NCI-H226 (cell line): ENCODE data around the gene ICA1L.
"Not testable (repeated sequence)": the region's sequence is repeated elsewhere in the genome, so short reads cannot be mapped to it uniquely, and the experiment has no call there.

Experiments used
- DNase-seq: peaks from one replicate; pipeline ENCODE4 v3.0.0-alpha.2; 2015

The ICA1L gene

DNA sequence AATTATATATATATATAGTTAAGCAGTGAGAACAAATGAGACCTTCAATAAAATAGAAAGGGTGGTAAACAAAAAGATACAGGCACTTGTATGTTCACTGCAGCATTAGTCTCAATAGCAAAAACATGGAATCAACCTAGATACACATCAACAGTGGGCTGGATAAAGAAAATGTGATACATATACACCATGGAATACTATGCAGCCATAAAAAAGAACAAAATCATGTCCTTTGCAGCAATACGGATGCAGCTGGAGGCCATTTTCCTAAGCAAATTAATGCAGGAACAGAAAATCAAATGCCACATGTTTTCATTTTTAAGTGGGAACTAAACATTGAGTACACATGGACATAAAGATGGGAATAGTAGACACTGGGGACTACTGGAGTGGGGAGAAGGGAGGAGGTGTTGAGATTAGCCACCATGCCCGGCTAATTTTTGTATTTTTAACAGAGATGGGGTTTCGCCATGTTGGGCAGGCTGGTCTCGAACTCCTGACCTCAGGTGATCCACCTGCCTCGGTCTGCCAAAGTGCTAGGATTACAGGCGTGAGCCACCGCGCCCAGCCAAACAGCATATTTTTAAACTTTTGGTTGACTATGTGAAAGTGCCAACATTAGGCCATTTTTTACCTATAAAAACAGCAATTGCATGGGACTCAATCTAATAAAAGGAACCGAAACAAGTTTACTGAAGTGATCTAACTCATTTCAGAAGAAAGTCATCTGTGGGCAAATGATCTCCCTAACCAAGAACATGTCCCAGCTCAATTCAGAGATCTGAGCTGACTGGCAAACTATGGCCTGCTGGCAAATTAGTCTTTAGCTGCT lies 23.7 kb downstream of the ICA1L start:
- DNase-seq: no peak

DNA sequence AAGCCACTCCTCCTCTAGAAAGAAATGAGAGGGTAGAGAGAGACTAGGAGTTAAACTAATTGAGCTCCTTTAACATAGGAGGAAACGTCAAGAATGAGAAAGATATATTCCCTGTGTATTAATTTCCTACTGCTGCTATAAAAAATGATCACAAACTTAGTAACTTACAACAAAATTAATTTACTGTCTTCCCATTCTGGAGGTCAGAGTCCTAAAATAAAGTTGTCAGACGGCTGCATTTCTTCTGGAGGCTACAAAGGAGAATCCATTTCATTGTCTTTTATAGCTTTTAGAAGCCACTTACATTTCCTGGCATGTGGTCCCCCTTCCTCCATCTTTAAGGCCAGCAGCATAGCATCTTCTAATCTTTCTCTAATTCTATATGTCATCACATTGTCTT lies 26.9 kb downstream of the ICA1L start:
- no peak for DNase-seq

DNA sequence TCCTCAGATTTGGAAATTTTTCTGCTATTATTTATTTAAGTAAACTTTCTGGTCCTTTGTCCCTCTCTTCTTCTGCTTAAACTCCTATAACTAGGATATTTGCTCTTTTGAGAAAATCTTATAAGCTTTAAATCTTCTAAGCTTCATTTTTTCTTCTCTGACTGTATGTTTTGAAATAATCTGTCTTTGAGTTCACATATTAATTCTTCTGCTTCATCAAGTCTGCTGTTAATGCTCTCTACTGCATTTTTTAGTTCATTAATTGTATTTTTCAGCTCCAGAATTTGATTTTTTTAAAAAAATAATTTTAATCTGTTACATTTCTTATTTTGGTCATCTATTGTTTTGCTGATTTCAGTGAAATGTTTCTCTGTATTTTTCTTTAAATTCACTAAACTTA lies 28.9 kb downstream of the ICA1L start:
- no peak for DNase-seq

DNA sequence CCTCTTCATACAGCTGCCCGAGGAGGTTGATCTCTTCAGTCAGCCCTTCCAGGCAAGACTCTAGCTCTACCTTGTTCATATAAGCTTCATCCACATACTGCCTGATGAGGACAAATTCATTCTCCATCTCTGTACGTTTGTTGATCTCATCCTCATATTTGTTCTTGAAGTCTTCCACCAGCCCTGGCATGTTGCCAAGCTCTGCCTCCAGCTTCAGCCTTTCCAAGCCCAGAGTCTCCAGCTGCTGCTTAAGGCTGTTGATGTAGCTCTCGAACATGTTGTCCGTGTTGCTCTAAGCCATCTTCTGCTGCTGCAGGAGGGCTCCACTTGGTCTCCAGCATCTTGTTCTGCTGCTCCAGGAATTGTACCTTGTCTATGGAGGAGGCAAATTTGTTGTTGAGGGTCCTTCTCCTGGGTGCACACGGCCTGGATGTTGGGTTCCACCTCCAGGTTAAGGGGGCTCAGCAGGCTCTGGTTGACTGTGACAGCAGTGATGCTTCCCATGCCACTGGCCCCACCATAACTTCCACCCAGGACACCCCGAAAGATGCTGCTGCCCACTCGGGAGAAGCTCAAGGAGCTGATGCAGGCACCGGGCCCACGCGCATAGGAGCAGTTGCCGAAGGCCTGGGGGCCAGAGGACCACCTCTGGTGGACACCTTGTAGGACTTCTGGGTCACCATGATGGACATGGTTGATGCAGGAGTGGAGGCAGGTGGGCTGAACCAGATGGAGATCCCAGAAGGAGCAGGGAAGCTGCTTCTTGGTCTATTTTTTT lies 30.3 kb downstream of the ICA1L start:
- no peak for DNase-seq

DNA sequence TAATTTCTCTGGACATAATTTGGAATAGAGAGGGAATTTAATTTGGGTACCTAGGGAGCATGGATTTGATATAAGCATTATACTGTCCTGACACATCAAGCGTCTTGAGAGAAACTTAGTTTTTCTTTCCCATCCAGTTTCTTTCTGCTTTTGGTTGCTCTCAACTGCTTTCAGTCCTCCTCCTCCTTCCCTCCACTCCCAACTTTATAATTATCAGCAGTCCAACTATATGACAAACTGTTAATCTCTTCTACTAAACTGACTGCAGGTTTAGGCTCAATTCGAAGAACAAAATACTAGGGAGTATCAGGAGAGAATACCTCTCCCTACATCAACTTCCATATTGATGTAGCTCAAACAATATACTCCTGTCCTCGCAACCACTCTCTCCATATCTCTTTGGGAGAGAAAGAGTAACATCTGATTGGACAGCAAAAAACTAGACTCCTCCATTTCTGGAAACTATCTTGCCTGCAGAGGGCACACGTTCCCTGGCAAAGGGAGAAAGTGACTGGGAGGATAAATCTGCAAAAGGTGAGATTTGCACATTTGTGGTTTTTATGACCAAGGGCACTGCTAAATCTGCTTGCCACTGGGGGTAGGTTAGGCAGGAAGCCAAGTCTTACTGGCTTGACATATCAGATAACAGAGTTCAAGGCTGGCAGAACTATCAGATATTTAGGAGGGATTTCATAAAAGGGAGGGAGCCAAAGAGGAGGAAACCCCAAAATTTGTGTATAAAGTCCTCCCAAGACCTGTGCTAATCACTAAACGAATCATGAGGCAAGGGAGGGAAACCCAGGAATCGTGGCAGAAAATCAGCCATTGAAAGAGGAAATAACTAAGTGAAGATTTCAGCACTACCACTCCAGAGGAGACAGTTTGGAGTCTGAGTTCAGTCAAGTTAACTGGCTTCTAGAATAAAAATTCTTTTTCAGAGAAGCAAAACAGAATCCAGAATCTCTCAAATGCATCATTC lies 40.0 kb downstream of the ICA1L start:
- peak; percentile 37 for DNase-seq

DNA sequence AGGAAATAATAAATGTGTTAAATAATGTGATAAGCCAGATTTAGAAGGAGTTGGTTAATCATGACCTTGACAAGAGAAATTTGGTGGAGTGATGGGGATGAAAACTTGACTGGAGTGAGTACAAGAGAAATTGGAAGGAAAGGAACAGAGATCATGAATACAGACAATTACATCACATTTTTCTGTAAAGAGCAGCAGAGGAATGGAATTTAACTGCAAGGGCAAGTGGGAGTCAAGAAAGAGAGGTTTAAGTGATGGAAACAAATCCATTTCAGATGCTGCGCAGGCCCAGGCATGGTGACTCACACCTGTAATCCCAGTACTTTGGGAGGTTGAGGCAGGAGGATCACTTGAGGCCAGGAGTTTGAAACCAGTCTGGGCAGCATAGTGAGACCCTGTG lies 46.7 kb downstream of the ICA1L start:
- peak; percentile 20 for DNase-seq

DNA sequence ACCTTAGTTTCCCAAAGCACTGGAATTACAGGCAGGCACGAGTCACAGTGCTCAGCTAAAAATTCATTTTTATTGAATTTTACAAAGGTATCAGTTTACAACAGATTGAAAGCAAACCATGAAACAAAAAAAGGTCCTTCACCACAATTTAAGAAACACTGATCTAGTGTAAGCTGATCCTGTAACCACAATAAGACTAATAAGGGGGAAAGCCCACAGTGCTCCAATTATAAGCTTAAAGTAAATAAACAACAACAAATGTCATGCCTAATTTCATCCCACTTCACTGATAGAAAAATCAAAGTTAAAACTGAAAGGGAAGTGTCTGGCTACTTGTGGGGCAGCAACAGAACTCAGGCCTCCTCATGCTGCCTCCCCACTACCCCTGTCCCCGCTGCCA lies 49.2 kb downstream of the ICA1L start:
- no peak for DNase-seq

DNA sequence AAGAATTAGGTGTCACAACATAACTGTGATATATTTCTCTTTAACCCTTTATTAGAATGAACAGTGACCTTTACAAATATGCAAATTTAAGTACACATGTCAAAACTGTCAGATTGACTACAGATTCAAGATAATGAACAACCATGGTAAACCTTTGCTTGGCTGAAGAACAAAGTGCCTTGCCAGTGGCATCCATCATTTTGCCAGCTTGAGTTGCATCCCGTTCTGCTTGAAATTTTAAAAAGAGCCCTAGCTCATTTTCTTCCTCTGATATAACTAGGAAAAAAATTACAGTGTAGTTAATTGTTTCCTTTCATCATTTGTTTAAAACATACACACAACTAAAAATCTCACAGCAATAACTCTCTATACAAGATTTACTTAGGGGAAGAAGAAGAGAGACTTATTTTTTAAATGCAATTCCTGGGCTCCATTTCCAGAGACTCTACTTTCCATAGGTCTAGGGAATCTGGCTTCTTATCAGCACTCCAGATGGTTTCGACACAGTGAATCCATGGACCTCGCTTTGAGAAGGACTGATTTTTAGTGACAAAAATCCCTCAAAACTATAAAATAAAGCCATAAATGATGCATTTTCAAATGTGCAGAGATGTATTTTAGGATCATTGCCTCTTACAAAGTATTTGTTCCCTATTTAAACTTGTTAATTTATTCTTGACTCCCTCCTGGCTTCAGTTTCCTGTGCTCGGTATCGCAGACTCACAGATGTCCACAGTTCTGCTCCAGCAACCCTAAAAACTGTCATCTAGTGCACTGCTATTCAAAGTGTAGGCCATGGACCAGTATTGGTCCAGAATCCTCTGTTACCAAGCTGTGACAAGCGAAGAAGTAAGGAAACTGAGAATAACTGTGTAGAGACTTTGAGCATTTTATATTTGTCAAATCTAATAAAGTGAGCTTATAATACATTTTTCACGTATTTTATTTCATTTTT lies 50.1 kb downstream of the ICA1L start:
- no peak for DNase-seq

DNA sequence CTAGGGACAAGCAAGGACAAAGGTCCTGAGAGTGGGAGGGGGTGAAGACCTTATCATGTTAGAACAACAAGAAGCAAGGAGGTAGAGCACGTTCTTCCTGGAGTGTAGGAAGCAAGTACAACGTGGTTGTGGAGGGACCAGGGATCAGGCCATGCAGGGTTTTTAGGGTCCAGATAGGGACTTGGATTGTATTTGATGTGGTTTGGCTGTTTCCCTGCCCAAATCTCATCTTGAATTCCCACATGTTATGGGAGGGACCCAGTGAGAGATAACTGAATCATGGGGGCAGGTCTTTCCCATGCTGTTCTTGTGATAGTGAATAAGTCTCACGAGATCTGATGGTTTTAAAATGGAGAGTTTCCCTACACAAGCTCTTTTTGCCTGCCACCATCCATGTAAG lies 53.2 kb downstream of the ICA1L start:
- DNase-seq: no peak

DNA sequence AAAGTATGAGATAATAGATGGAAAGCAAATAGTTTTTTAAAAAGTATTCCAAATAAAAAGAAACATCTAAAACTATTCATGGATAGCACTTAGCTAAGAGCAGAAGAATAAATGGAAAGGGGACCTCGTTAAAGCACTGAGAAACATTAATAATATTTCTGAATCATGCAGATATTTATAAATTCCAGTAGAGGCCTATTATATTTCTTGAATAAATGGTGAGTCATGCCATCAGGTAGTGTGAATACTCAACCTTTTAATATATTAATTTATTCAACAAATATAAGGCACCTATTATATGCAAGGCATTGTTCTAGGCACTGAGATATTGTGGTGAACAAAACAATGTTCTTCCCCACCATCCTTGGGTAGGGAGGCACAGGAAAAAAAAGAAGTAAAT lies 53.8 kb downstream of the ICA1L start:
- no peak for DNase-seq

DNA sequence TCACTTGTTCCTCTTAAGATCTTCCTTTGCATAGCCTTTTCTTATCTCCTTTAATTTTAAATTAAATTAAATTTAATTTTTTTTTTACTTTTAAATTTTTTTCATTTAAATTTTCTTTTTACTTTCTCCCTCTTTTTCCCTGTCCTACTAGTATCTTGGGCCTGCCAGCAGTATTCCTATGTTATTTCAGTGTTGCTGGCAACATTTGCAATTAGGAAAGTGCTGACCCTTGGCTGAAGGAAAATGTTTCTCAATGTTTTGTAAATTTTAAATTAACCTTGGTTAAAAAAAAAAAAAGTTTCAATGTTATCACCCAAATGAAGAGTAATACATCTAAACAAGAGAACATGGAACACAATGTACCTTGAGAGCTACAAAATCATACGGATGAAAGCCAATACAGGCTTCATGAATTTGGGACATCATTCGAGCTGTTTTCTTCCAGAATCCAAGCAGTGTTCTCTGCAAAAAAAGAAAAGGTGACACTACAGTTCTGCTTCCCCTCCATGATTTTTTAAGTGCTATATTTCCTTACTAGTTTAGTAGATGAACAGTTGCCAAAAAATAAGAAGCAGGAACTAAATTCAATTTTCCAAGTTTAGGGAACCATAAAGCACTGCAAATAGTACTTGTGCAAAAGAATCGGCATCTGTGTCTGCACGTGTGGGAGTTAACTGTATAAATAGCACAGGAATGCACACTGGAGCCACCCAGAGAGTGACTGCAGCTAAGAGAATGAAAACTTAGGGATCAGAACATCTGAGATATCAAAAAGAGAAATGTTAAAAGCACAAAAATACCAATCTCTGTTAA lies 55.8 kb downstream of the ICA1L start:
- DNase-seq: no peak

DNA sequence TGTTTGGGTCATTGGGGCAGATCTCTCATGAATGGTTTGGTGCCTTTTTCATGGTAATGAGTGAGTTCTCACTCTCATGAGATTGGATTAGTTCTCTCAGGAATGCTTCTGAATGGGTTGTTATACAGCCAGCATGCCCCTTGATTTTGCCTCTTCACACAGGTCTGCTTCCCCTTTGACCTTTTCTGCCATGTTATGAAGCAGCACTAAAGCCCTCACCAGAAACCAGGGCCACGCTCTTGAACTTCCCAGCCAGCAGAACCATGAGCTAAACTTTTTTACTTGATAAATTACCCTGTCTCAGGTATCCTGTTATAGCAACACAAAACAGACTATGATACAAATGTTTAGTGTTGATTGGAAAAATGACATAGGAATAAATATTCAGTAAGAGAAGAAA lies 57.3 kb downstream of the ICA1L start:
- no peak for DNase-seq

DNA sequence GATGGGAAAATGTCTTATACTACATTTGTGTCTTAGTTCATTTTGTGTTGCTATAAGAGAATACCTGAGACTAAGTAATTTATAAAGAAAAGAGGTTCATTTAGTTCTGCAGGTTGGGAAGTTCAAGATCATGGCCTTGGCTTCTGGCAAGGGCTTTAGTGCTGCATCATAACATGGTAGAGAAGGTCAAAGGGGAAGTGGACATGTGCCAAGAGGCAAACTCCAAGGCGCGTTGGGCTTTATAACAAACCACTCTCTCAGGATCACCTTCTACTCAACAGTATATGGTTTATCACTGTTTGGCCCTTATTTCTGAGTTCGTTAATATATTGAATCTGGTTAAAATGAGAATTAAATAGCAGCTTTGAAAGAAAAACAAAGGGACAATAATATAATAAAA lies 58.2 kb downstream of the ICA1L start:
- no peak for DNase-seq

DNA sequence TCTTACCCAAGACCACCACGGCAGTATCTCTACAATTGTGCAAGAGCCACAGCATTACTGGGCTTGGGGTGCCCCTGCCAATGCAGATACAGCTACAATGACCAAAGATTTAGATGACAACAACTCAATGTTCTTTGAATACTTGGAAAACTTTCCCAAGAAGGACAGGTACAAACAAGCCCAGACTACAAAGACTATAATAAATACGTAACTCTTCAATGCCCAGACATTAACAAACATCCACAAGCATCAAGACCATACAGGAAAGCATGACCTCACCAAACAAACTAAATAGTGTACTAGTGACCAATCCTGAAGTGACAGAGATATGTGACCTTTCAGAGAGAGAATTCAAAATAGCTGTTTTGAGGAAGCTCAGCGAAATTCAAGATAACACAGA lies 62.8 kb downstream of the ICA1L start:
- DNase-seq: no peak

DNA sequence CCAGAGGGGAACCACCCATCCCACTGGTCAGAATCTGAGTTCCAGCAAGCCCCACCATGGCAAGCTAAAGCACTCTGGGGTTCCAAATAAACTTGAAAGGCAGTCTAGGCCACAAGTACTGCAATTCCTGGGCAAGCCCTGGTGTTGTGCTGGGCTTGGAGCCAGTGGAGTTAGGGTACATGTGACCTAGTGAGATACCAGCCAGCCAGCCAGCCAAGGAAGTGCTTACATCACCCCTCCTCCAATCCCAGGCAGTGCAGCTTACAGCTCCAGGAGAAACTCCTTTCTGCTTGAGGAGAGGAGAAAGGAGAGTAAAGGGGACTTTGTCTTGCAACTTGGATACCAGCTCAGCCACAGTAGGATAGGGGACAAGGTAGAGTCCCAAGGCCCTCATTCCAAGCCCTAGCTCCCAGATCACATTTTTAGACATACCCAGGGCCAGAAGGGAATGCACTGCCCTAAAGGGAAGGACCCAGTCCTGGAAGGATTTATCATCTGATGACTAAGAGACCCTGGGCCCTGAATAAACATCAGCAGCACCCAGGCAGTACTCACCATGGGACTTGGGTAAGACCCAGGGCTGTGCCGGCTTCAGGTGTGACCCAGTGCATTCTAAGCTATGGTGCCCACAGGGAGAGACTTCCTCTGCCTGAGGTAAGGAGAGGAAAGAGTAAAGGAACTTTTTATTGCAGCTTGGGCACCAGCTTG lies 64.0 kb downstream of the ICA1L start:
- DNase-seq: peak; percentile 75

DNA sequence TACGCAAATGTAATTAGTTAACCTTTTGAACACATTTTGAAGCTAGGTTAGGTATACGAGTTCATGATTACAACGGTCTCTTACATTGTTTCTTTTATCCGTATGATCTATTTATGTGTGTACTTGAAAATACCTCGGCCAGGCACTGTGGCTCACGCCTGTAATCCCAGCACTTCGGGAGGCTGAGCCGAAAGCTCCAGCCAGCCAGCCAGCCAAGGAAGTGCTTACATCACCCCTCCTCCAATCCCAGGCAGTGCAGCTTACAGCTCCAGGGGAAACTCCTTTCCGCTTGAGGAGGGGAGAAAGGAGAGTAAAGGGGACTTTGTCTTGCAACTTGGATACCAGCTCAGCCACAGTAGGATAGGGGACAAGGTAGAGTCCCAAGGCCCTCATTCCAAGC lies 65.7 kb downstream of the ICA1L start:
- not testable (repeated sequence) for DNase-seq

DNA sequence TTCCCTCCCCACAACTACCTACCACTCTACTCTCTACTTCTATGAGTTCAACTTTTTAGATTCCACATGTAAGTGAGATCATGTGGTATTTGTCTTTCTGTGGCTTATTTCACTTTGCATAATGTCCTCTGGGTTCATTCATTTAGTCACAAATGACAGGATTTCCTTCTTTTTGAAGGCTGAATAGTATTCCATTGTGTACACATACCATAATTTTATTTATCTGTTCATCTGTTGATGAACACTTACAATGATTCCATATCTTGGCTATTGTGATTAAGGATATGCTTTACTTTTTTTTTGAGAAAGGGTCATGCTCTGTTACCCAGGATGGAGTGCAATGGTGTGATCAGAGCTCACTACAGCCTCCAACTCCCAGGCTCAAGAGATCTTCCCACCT lies 73.6 kb downstream of the ICA1L start:
- DNase-seq: no peak

DNA sequence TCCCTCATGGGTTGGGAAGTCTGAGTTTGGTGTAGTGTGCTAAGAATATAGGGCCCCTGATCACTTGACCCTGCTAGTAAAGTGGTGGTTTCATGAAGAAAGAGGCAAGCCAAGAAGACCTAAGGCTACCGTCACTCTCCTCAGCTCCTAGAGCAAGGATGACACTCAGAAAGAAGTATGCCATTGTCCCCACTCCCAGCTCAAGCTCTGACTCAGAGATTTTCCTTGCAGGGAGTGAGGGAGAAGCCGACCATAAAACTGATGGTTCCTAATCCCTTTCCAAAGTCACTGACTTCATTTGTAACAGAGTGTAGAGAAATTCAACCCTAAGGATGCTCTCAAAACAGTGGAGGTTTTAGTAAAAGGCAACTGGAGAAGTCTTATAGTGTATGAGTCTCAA lies 80.9 kb downstream of the ICA1L start:
- no peak for DNase-seq

DNA sequence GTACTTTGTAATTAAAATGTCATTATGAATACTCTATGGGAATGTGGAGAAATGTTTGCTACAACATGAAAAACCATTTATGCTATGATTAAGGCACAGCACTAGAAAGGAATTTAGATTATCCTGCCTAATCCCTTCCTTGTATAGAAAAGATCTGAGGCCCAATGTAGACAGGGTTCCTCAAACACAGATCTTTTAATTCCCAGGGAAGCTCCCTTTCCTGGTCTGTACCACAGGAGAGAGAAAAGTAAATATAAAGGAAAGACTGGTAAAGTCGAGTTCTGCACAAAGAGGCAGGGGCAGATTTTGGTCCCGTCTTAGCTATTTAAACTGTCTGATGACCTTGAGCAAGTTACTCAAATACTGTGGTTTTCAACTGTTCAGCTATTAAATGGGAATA lies 84.7 kb downstream of the ICA1L start:
- DNase-seq: no peak

DNA sequence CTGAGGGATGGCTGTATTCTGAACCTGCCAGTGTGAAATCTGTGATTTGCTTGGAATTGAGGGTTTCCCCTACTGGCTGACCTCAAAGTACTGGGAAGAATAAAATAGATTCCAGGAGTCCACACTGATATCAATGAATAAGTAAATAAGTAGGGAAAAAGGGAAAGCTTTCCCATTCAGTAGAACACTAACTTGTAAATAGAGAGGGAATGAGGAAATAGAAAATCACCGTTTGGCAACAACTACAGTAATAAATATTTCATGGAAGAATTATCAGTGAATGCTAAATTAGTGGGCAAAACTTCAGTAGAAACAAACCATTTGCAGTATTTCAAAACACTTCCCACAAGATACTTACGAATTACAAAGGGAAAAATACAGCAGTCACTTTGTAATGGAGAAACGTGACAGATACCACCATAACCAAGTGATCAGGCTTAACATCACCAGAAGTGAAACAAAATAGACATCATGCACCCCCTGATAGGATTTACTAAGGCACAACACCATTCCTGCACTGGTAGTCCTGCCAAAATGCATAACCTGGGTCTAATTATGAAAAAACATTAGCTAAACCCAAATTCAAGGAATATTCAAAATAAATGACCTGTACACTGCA lies 88.5 kb downstream of the ICA1L start:
- DNase-seq: no peak
